Type B pancreatic cell (in vitro differentiated cells): ENCODE measurements around the gene C19orf38. TPM values are rescaled to one million over a fixed set of nuclear protein-coding genes. Genes with fewer than 3 reads are reported as not detected.

Experiments used
- DNase-seq: peaks from one replicate; pipeline ENCODE4 v3.0.0; 2021; ENCODE audit warnings: mixed read lengths; ENCODE audit not compliant: unreplicated experiment; ENCODE audit errors: extremely low spot score
- H3K27ac Mint-ChIP-seq: 2 replicates; pipeline ENCODE4 v1.8.0; 2021; ENCODE audit warnings: mild to moderate bottlenecking, mixed read lengths
- H3K27me3 Mint-ChIP-seq: 2 replicates; pipeline ENCODE4 v1.8.0; 2021; ENCODE audit warnings: mixed read lengths
- H3K36me3 Mint-ChIP-seq: 2 replicates; pipeline ENCODE4 v1.8.0; 2021; ENCODE audit warnings: mixed read lengths
- H3K4me1 Mint-ChIP-seq: one replicate; pipeline ENCODE4 v1.8.0; 2021; ENCODE audit warnings: mixed read lengths; ENCODE audit not compliant: unreplicated experiment
- H3K4me3 Mint-ChIP-seq: 2 replicates; pipeline ENCODE4 v1.8.0; 2021; ENCODE audit warnings: mild to moderate bottlenecking, mixed read lengths
- H3K9me3 Mint-ChIP-seq: 2 replicates; pipeline ENCODE4 v1.8.0; 2021; ENCODE audit warnings: mixed read lengths
- long read RNA-seq: library from polyadenylated mRNA; unstranded; transcript quantifications from one replicate; pipeline ENCODE4 v2.0.0, GENCODE V29; 2020
- total RNA-seq: library from RNA; stranded (reverse); gene quantifications from 2 replicates; pipeline ENCODE4 v1.2.1, GENCODE V29; 2021; ENCODE audit warnings: low replicate concordance
- TF ChIP-seq, protein P1 (sequence below): fragments of 200-600 bp; sonication (generic); conservative IDR thresholded peaks from 2 replicates; pipeline ENCODE4 v1.5.0; 2021; ENCODE audit warnings: antibody characterized with exemption, mild to moderate bottlenecking

C19orf38 gene, protein sequence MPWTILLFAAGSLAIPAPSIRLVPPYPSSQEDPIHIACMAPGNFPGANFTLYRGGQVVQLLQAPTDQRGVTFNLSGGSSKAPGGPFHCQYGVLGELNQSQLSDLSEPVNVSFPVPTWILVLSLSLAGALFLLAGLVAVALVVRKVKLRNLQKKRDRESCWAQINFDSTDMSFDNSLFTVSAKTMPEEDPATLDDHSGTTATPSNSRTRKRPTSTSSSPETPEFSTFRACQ
- total RNA-seq, result 0.45 and 1.1 TPM in 2 replicates
- long read RNA-seq, result 0 reads

DNA sequence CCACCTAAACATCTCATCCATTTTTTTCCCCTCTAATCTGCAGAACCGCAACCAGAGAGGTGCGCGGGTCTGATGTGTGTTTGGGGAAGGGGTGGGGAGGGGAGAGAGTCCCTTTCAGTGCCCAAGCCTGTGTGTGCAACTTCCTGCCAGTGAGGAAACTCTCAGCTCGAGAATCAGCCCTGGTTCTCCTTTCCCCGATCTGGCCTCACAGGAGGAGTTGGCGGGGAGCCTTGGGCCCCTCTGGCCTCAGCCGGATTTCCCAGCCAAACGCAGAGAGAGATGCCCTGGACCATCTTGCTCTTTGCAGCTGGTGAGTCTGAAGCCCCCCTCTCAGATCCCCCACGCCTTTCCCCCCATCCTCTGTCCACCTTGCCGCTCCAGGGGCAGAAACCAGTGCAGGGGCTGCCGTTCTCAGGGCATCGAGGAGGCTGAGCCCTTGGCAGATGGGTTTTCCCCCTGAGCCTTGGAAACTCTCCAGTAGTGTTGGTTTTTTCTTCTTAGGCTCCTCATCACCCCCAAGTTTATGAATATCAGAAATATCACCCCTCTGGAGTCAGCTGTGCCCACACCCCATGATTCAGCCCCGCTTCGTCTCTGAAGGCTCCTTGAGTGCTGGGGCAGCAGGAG is at the start of gene C19orf38:
Gene C19orf38, plus strand, starts transcription at position 186 of the 627 bp plus-strand sequence. Its CDS starts 94 bp downstream, at position 280.
- peaks cover 3% of the 10 kb centered on the region for H3K36me3 Mint-ChIP-seq
- H3K9me3 Mint-ChIP-seq, result peaks cover 5% of the 10 kb centered on the region
- no peak for DNase-seq
- H3K27ac Mint-ChIP-seq, result no peak within 1 kb of the TSS
- TF ChIP-seq, protein P1, sequence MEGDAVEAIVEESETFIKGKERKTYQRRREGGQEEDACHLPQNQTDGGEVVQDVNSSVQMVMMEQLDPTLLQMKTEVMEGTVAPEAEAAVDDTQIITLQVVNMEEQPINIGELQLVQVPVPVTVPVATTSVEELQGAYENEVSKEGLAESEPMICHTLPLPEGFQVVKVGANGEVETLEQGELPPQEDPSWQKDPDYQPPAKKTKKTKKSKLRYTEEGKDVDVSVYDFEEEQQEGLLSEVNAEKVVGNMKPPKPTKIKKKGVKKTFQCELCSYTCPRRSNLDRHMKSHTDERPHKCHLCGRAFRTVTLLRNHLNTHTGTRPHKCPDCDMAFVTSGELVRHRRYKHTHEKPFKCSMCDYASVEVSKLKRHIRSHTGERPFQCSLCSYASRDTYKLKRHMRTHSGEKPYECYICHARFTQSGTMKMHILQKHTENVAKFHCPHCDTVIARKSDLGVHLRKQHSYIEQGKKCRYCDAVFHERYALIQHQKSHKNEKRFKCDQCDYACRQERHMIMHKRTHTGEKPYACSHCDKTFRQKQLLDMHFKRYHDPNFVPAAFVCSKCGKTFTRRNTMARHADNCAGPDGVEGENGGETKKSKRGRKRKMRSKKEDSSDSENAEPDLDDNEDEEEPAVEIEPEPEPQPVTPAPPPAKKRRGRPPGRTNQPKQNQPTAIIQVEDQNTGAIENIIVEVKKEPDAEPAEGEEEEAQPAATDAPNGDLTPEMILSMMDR, result no peak
- peaks cover 3% of the 10 kb centered on the region for H3K4me1 Mint-ChIP-seq
- no peak within 1 kb of the TSS for H3K4me3 Mint-ChIP-seq
- H3K27me3 Mint-ChIP-seq, result peaks cover 4% of the 10 kb centered on the region

DNA sequence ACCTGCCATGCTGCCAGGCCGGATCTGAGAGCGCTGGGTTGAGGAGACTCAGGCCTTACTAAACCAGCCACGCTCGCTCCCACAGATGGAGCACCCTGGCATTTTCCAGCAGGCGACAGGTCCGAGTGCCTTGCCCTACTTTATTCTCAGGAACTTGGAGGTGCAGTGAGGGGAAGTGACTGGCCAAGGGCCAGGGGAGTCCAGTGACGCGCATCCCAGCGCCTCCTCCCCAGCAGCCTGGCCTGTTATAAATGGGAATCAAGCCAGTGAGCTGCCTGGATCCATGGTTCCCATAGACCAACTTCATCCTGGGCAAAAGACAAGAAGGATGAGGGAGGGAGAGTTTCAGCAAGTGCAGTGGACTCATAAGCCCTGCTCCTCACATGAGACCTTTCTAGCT is 47.7 kb upstream of the C19orf38 start:
- peaks cover 12% of the 10 kb centered on the region for H3K36me3 Mint-ChIP-seq
- no peaks in the 10 kb centered on the region for H3K27me3 Mint-ChIP-seq
- TF ChIP-seq, protein P1, result no peak
- no peak overlapping the region for H3K4me3 Mint-ChIP-seq
- H3K27ac Mint-ChIP-seq, result no peak overlapping the region
- H3K4me1 Mint-ChIP-seq, result no peaks in the 10 kb centered on the region
- no peak for DNase-seq
- no peaks in the 10 kb centered on the region for H3K9me3 Mint-ChIP-seq

DNA sequence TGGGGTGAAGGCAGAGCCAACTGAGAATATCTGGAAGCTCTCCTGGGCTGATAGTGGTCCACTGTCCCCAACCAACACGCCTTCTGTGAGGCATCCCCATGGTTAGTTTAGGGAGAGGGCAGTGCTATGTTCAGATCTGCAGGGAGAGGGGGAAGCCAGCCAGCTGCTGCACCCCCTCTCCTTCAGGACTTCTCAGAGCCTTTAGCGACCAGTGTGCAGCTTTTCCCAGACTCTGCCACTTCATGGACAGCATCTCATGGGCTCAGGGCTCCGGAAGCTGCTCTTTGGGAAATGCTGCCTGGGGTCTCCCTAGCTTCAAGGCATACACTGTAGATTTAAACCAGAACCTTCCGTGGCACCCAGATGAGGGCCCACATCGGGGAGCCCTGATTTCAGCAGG is 45.7 kb upstream of the C19orf38 start:
- no peak for DNase-seq
- Mint-ChIP-seq H3K9me3 (no peaks in the 10 kb centered on the region), H3K27me3 (no peaks in the 10 kb centered on the region), H3K4me3 (no peak overlapping the region), H3K36me3 (peaks cover 15% of the 10 kb centered on the region), H3K27ac (no peak overlapping the region), H3K4me1 (no peaks in the 10 kb centered on the region)
- TF ChIP-seq, protein P1, result no peak

DNA sequence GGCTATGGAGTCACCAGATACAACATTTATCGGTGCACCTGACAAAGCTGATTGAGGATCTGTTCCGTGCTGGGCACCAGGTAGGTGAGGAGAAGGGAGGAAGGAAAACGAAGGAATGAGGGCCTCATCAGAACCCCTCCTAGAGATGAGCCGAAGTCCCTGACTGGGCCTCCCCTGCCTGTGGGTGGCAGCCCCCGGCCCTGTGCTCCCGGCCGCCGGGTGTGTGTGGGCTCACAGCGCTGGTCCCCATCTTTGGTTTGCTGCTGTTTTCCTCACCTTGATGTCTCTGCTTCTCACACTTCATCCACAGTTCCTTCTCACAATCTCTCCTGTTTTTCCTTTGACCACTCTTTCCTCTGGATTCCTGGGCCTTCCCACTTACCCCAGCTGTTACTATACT is 45.0 kb upstream of the C19orf38 start:
- Mint-ChIP-seq H3K27me3 (no peaks in the 10 kb centered on the region), H3K4me3 (no peak overlapping the region), H3K27ac (no peak overlapping the region), H3K9me3 (no peaks in the 10 kb centered on the region), H3K36me3 (peaks cover 17% of the 10 kb centered on the region), H3K4me1 (no peaks in the 10 kb centered on the region)
- no peak for DNase-seq
- TF ChIP-seq, protein P1, result no peak

DNA sequence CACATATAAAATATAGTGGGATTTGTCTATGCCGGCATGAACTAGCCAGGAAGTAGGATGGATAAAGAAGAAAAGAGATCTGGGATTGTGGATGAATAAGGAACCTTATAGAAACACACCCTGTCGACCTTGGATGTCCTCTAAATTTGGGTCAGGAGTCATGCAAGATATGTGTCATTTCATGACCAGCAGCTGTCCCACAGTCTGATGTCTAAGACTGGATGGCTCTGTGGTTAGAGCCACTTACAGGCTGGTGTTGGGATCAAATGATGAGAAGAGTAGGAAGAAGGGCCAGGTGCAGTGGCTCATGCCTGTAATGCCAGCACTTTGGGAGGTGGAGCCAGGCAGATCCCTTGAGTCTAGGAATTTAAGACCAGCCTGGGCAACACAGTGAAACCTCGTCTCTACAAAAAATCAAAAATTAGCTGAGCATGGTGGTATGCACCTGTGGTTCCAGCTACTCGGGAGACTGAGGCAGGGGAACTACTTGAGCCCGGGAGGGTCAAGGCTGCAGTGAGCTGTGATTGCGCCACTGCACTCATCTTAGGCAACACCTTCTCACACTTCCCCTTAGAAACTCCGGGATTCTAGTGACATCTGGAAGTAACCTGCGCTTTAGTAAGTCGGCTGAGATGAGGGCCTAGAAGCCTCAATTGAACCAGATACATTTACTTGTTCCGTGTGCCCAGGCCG is 43.0 kb upstream of the C19orf38 start:
- peaks cover 29% of the 10 kb centered on the region for H3K36me3 Mint-ChIP-seq
- TF ChIP-seq, protein P1, result no peak
- no peak for DNase-seq
- no peak overlapping the region for H3K27ac Mint-ChIP-seq
- no peaks in the 10 kb centered on the region for H3K27me3 Mint-ChIP-seq
- no peak overlapping the region for H3K4me3 Mint-ChIP-seq
- peaks cover 4% of the 10 kb centered on the region for H3K9me3 Mint-ChIP-seq
- H3K4me1 Mint-ChIP-seq, result peaks cover 7% of the 10 kb centered on the region
